DOHH2 (cell line): ENCODE measurements around the gene CHIC2.

Experiments used
- H3F3A ChIP-seq: fragments of 200-600 bp; sonication (generic), shearing (Covaris generic); 2 replicates; pipeline ENCODE4 v1.6.0; 2016; ENCODE audit warnings: antibody characterized with exemption, mild to moderate bottlenecking; ENCODE audit not compliant: control insufficient read depth, insufficient read depth
- H3K27ac ChIP-seq: fragments of 200-600 bp; sonication (generic); 2 replicates; pipeline ENCODE4 v1.5.1; 2014; ENCODE audit warnings: low read depth, mild to moderate bottlenecking, low read length, moderate library complexity
- H3K27me3 ChIP-seq: fragments of 200-600 bp; sonication (generic); 2 replicates; pipeline ENCODE4 v1.6.1; 2014; ENCODE audit warnings: mild to moderate bottlenecking, low read length, mixed read lengths; ENCODE audit not compliant: control insufficient read depth
- H3K36me3 ChIP-seq: fragments of 200-600 bp; sonication (generic); 2 replicates; pipeline ENCODE4 v1.6.1; 2014; ENCODE audit warnings: mild to moderate bottlenecking, low read length, moderate library complexity, mixed read lengths; ENCODE audit not compliant: control insufficient read depth
- H3K4me1 ChIP-seq: fragments of 200-600 bp; sonication (generic); 2 replicates; pipeline ENCODE4 v1.6.1; 2014; ENCODE audit warnings: mild to moderate bottlenecking, low read length, mixed read lengths; ENCODE audit not compliant: control insufficient read depth
- H3K4me2 ChIP-seq: fragments of 200-600 bp; sonication (generic); 2 replicates; pipeline ENCODE4 v1.6.0; 2014; ENCODE audit warnings: mild to moderate bottlenecking, low read length, moderate library complexity
- H3K4me3 ChIP-seq: fragments of 200-600 bp; sonication (generic); 2 replicates; pipeline ENCODE4 v1.5.1; 2014; ENCODE audit warnings: mild to moderate bottlenecking, low read length, mixed read lengths
- H3K79me2 ChIP-seq: fragments of 200-600 bp; sonication (generic); 2 replicates; pipeline ENCODE4 v1.6.1; 2014; ENCODE audit warnings: mild to moderate bottlenecking, low read length, mixed read lengths; ENCODE audit not compliant: control insufficient read depth
- H3K9me2 ChIP-seq: fragments of 200-600 bp; sonication (generic); replicated peaks from 2 replicates; pipeline ENCODE4 v1.6.1; 2014; ENCODE audit warnings: mild to moderate bottlenecking, low read length, mixed read lengths; ENCODE audit not compliant: control insufficient read depth
- H3K9me3 ChIP-seq: fragments of 200-600 bp; sonication (generic); 2 replicates; pipeline ENCODE4 v1.6.1; 2014; ENCODE audit warnings: antibody characterized with exemption, low read length, mixed read lengths; ENCODE audit not compliant: control insufficient read depth, insufficient read depth
- H4K20me1 ChIP-seq: fragments of 200-600 bp; sonication (generic); 2 replicates; pipeline ENCODE4 v1.6.0; 2014; ENCODE audit warnings: low read depth, mild to moderate bottlenecking, antibody characterized with exemption, low read length, moderate library complexity; ENCODE audit not compliant: control insufficient read depth, insufficient read depth
- EZH2phosphoT487 ChIP-seq: fragments of 200-600 bp; sonication (generic); IDR thresholded peaks from 2 replicates; pipeline ENCODE4 v1.6.1; 2017; ENCODE audit warnings: borderline replicate concordance, mild to moderate bottlenecking, antibody characterized with exemption, low read length, moderate library complexity, mixed read lengths
- TF ChIP-seq, protein P1 (sequence below): fragments of 200-600 bp; sonication (generic); IDR thresholded peaks from one replicate; pipeline ENCODE4 v1.5.1; 2014; ENCODE audit warnings: antibody characterized with exemption, mild to moderate bottlenecking, low read depth, low read length; ENCODE audit not compliant: poor library complexity, severe bottlenecking

Gene CHIC2

DNA sequence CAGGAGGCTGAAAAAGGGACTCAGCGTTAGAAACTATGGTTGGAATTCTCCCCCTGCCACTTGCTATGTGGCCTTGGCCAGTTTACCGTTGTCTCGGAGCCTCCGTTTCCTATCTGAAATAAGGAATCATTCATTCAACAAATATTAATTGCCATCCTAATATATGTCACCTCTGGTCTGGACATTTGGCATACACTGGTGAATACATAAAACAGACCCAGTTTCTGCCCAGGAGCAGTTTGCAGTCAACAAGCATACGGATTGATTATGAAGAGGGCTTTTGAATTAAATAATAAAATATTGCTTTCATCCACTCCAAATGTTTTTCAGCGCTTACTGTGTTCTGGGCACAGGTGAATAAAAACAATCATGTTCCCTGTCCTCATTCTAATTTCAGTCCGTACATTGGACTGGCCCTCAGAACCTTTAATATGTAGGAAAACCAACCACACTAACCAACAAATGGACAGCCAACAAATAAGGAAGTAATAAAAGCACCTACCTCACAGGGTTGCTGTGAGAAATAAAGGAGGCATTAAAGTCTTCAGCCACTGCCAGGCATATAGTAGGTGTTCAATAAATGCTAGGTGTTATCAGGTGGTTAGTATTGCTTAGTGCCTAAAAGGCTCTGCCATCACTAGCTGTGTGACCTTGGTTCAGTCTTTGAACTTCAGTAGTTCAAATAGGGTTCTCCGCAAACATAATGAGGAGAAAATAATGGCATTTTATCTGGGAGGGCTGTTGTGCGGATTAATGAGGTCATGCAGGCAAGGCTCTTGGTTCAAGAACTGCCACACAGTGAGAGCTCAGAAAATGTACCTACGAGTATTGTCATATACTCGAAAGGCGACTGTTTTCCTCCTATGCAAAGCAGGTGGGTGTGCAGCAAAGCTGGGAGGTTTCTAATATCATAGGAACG, 28.3 kb upstream of the CHIC2 start:
- no peaks in the 10 kb centered on the region for H4K20me1 ChIP-seq

GRCh38 chr4:54091637-54092404, 27.4 kb upstream of the CHIC2 start:
- Histone ChIP-seq H3K79me2 (no peaks in the 10 kb centered on the region), H4K20me1 (no peaks in the 10 kb centered on the region), H3K27ac (no peak overlapping the region), H3K9me3 (no peaks in the 10 kb centered on the region), H3K4me1 (peaks cover 32% of the 10 kb centered on the region), H3K9me2 (no peaks in the 10 kb centered on the region), H3K4me3 (peak overlapping the region; percentile 73), H3K27me3 (peaks cover 68% of the 10 kb centered on the region), H3K36me3 (no peaks in the 10 kb centered on the region), H3K4me2 (peak overlapping the region; percentile 78), H3F3A (no peaks in the 10 kb centered on the region)
- TF ChIP-seq, protein P1, sequence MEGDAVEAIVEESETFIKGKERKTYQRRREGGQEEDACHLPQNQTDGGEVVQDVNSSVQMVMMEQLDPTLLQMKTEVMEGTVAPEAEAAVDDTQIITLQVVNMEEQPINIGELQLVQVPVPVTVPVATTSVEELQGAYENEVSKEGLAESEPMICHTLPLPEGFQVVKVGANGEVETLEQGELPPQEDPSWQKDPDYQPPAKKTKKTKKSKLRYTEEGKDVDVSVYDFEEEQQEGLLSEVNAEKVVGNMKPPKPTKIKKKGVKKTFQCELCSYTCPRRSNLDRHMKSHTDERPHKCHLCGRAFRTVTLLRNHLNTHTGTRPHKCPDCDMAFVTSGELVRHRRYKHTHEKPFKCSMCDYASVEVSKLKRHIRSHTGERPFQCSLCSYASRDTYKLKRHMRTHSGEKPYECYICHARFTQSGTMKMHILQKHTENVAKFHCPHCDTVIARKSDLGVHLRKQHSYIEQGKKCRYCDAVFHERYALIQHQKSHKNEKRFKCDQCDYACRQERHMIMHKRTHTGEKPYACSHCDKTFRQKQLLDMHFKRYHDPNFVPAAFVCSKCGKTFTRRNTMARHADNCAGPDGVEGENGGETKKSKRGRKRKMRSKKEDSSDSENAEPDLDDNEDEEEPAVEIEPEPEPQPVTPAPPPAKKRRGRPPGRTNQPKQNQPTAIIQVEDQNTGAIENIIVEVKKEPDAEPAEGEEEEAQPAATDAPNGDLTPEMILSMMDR: no peak
- TF ChIP-seq EZH2phosphoT487: 0 out of 2 replicates have a peak, but pooled peaks have one; percentile 10

More for the DNA sequence above, 28.3 kb upstream of the CHIC2 start:
- peaks cover 32% of the 10 kb centered on the region for H3K4me1 ChIP-seq
- peak overlapping the region; percentile 78 for H3K4me2 ChIP-seq
- no peaks in the 10 kb centered on the region for H3F3A ChIP-seq
- no peaks in the 10 kb centered on the region for H3K9me3 ChIP-seq
- no peak overlapping the region for H3K27ac ChIP-seq
- TF ChIP-seq, protein P1: no peak
- TF ChIP-seq EZH2phosphoT487: no peak
- H3K79me2 ChIP-seq: no peaks in the 10 kb centered on the region
- no peaks in the 10 kb centered on the region for H3K36me3 ChIP-seq
- peaks cover 76% of the 10 kb centered on the region for H3K27me3 ChIP-seq
- H3K4me3 ChIP-seq: peak overlapping the region; percentile 73
- H3K9me2 ChIP-seq: no peaks in the 10 kb centered on the region

- H3K79me2 ChIP-seq: no peaks in the 10 kb centered on the region
- H3K4me1 ChIP-seq: peaks cover 32% of the 10 kb centered on the region
- TF ChIP-seq, protein P1: no peak
- peak overlapping the region; percentile 73 for H3K4me3 ChIP-seq
- H3K9me2 ChIP-seq: no peaks in the 10 kb centered on the region
- H3K9me3 ChIP-seq: no peaks in the 10 kb centered on the region
- H4K20me1 ChIP-seq: no peaks in the 10 kb centered on the region
- H3K36me3 ChIP-seq: no peaks in the 10 kb centered on the region
- no peaks in the 10 kb centered on the region for H3F3A ChIP-seq
- H3K27me3 ChIP-seq: peaks cover 60% of the 10 kb centered on the region
- peak overlapping the region; percentile 78 for H3K4me2 ChIP-seq
- H3K27ac ChIP-seq: no peak overlapping the region
These were observed 26.6 kb upstream of the CHIC2 start for GRCh38 chr4:54090804-54091623.
